GM19193 (cell line): Measurements from ENCODE around the gene BCORL1.

Experiments
- POLR2A ChIP-seq: IDR thresholded peaks from 4 replicates; pipeline ENCODE4 v1.6.1; 2011; ENCODE audit not compliant: insufficient read depth, insufficient read length; ENCODE audit errors: extremely low read depth

The BCORL1 gene

GRCh38 chrX:130014770-130015169 lies 32.3 kb downstream of the BCORL1 start:
- no peak for TF ChIP-seq POLR2A

GRCh38 chrX:130015181-130015580 lies 32.7 kb downstream of the BCORL1 start:
- TF ChIP-seq POLR2A, result no peak

- no peak for TF ChIP-seq POLR2A
Observed at GRCh38 chrX:130018143-130018542, 35.7 kb downstream of the BCORL1 start.

- no peak for TF ChIP-seq POLR2A
Observed at GRCh38 chrX:130020661-130021324, 38.4 kb downstream of the BCORL1 start.

GRCh38 chrX:130024127-130024526 lies 41.7 kb downstream of the BCORL1 start:
- TF ChIP-seq POLR2A, result no peak

GRCh38 chrX:130025256-130025655 lies 42.8 kb downstream of the BCORL1 start:
- no peak for TF ChIP-seq POLR2A

GRCh38 chrX:130027569-130027968 lies 45.1 kb downstream of the BCORL1 start:
- TF ChIP-seq POLR2A, result no peak

- TF ChIP-seq POLR2A, result no peak
Observed at GRCh38 chrX:130028196-130028595, 45.8 kb downstream of the BCORL1 start.

GRCh38 chrX:130030826-130031225 lies 48.4 kb downstream of the BCORL1 start:
- no peak for TF ChIP-seq POLR2A

GRCh38 chrX:130032552-130032951 lies 50.1 kb downstream of the BCORL1 start:
- TF ChIP-seq POLR2A, result no peak

GRCh38 chrX:130034178-130034577 lies 51.7 kb downstream of the BCORL1 start:
- no peak for TF ChIP-seq POLR2A

- TF ChIP-seq POLR2A, result no peak
Observed at GRCh38 chrX:130039847-130040246, 57.4 kb downstream of the BCORL1 start.

GRCh38 chrX:130047416-130047815 lies 65.0 kb downstream of the BCORL1 start:
- no peak for TF ChIP-seq POLR2A

- no peak for TF ChIP-seq POLR2A
Observed at GRCh38 chrX:130048686-130049222, 66.3 kb downstream of the BCORL1 start.

- TF ChIP-seq POLR2A, result no peak
Observed at GRCh38 chrX:130049821-130050220, 67.4 kb downstream of the BCORL1 start.

- TF ChIP-seq POLR2A, result no peak
Observed at GRCh38 chrX:130051176-130051845, 68.9 kb downstream of the BCORL1 start.
